Measurements from ENCODE around the gene NXNL2. TPM values are rescaled to one million over a fixed set of nuclear protein-coding genes. Genes with fewer than 3 reads are reported as not detected.
A peak's percentile ranks its signal among the peaks of the same experiment; 100 is the strongest.

The NXNL2 gene
- total RNA-seq, 1 donor from 2014 or later = 0.78 TPM

DNA sequence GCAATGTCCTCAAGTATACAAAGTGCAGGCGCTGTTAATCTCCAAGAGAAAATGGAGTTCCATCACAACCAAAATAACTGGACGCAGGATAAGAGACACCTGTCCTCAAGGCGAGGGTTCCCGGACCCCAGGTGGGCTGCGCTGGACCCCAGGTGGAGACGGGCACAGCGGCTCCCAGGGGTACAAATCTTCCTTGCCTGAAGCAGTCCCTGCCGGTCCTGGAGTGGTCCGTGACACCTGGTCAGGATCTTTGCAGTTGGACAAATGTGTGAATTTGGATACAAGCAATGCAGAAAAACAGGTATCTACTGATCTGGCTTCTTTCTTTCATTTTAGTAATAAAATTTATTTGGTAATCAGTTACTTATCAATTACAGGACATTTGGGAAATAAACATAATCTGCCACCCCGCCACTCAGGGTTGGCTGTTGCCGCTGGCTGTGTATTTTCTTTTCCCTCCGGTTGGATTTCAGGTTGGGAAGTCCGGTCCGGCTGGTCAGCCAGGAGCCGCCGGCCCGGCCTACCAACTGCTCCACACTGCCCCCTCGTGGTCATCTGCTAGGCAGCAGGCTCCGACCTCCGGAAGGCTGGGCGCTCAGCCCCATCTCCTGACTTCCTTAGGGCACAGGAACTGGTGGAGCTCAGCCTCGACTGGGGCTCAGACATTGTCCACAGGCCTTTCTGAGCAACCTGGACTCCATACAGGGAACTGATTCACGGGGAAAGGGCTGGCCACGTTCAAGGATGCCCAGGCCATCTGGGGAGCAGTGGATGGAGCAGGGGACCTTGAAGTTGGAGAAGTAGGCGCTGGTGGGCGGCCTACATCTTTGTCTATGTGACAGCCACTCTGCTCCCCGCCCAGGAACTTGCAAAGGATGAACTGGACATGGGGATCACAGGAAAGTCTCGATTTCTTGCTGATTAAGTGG is 43.4 kb downstream of the NXNL2 start:
- peak; percentile 49 for DNase-seq

DNA sequence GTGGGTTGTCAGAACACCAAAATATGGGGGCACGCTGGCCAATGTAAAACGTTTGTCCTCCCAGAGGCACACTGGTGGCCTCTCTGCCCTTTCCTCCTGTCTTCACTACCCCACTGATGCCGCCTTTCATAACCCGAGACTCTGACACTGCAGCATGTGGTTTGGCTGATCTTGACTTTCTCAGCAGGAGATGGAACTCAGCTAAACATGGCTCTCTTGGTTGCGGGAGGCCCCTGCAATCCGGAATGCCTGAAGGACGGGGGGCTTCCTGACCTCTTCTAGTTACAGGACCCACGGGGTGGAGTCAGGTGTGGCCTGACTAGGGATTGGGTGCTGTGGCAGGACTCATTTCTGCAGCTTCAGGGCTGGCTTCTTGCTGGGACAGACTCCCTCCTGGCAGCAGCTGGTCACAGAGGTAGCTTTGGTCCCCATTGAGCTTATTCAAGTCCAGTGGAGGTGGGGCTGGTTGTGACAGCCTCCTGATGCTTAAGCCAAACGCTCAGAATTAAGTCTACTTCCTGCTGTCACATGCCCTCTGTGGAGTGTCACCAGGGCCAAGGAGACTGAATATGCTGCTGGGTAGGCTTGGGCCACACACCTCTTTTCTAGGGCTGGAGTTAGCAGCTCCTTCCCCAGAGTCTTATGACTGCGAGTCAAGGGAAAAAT is 44.2 kb downstream of the NXNL2 start:
- no peak for DNase-seq

DNA sequence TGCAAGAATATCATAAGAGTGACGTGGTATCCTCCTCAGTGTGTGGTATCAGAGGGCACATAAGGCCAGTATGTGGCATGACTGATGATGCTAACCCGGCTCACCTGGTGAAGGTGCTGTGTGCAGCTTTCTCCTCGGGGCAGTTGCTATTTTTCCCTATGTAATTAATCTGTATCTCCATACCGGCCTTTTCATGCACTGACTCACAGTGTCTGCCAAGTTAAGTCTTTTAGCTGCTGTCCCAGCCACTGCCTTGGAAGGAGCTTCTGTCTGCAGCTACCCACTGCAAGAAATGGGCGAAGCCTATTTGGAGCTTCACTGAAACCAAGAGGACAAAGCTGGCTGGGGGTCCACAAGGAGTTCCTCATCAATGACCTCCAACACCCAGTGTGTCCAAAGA is 46.0 kb downstream of the NXNL2 start:
- DNase-seq = no peak

DNA sequence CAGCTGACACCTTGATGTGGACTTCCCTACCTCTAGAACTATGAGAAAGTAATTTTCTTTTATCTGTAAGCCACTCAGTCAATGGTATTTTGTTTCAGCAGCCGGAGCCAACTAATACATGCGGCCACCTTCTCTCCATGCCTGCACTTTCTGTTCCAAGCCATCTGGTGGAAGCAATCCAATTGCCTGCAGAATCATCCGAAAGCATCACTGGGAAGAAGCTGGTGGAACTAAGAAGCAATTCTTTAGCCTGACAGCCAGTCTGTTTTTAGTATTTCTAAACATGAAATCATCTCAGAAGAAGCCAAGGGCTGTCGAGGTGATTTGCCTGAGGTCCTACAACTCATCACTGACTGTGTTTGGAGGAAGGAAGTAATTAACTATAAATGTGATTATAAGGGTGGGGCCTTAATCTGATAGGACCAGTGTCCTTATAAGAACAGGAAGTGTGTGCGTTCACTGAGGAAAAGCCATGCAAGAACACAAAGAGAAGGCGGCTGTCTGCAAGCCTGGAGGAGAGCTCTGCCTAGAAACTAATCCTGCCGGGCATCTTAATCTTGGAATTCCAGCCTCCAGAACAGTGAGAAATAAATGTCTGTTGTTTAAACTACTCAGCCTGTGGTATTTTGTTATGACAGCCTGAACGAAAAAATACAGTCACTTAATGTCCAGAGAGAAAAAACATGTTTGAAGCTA is 49.1 kb downstream of the NXNL2 start:
- DNase-seq = no peak

DNA sequence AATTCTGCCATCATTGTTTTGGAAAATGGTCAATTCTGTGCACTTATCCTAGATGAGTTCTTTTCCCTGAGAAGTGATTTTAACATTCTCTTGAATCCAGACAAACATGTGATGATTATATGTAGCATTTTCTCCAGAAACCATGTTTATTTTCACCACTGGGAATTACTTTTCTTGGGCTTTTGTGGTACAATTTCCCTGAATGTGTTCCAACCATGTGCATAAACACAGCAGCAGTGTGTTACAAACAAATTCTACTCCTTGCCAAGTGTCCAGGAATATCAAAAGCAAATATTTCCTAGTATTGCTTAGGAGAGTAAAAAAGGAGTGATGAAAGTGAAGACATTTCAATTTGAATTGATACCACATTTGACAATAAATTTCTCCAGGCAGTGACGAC is 50.4 kb downstream of the NXNL2 start:
- no peak for DNase-seq

DNA sequence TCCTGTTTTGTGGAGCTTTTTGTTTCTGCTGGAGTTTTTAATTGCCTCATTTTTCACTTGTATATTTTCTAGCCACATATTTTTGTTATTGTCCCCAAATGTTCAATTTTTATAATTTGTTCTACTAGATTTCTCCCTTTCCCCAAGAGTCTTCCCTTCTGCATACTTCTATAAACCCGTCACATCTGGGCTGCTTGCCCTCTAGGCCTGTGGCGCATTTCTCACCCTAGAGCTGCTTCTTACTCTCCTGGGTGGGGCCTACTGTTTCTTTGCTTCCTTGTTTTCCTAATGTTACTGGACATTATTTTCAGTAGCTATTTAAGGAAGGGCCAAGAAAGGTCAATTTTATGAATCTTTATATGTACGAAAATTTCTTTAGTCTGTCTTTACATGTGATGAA is 51.5 kb downstream of the NXNL2 start:
- no peak for DNase-seq

DNA sequence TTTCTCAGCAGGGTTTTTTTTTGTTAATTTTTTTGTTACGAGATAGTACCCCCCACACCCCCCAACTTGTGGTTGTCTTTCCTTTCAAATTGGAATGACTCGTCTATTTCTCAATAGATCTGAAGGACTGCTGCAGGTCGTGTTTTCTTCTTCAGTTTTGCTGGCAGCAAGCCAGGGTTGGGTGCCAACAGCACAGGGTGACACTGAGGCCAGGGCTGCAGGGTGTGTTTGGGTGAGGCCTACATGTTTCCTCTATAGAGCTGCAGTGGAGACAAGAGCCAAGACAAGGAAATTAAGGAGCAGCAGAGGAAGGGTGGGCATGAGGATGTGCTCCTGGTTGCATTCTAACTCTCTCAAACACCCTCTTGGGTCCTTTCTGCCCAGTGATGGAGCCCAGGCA is 52.2 kb downstream of the NXNL2 start:
- no peak for DNase-seq

DNA sequence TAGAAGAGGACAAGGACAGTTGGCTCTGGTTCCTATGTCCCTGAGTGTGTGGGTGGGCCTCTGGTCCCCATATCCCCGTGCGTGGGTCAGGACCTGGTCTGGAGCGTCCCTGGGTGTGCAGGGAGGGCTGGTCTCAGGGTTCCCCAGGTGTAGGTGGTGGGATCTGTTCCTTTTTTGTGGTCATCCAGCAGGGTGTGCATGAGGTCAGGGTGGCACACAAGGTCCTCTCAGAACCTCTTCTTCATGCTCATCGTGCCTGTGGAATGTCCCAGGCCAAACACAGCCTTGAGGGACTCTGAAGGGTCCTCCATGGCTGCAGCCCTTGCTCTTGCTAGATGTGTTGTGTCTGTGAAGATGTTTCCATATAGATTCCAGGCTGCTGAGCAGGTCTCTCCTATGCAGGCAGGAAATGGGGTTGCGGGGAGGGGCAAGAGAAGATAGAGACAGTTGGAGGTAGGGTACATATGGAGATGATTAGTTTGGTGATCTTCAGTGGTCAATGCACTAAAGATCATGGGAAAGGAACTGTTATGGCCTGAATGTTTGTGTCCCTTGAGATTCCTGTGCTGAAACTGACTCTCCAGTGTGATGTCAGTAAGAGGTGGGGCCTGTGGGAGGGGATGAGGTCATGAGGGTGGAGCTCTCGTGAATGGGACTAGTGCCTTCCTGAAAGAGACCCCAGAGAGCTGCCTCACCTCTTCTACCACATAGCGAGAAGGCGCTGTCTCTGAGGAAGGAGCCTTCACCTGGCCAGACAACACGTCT is 53.1 kb downstream of the NXNL2 start:
- no peak for DNase-seq

DNA sequence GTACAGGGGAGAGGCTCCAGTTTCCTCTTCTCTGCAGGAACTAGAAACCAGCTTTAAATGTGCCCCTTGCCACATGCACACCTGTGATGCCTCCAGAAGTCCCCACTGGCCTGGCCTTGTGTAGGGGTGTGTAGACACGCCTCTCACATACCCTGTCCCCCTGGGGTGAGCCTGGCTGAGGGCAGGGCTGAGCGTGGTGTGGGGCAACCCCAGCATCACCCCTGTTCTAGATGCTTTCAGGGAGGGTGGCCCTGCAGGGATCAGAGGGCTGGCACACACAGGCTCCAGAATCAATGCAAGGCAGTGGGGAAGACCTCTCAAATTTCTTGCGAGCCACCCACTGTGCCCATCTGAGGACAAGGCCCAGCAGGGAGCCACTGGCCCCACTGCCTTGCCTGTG is 54.7 kb downstream of the NXNL2 start:
- no peak for DNase-seq

DNA sequence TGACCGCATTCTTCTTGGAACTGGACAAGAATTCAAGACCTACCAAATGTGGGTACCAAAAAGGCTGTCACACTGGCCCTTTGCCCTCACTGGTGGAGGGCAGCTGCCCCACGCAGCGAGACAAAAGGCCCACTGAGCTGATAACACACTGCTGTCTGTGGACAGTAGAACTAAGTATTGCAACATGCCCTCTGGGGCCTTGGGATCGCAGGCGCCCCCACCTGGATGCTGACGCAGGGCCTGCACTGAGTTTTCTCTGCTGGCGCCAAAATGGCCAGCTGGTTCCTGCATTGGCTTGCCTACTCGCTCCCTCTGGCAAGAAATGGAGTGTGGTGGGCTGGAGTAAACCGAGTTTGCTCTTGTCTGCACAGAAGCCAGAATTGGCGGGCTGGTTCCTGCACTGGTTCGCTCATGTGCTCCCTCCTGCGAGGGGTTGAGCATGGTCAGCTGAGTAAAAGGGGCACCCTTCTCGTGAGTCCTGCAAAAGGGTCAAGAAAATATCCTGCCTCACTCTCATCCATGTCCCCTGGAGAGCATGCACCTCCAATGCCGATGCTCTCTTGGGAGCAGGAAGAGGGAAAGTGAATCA is 55.7 kb downstream of the NXNL2 start:
- no peak for DNase-seq

DNA sequence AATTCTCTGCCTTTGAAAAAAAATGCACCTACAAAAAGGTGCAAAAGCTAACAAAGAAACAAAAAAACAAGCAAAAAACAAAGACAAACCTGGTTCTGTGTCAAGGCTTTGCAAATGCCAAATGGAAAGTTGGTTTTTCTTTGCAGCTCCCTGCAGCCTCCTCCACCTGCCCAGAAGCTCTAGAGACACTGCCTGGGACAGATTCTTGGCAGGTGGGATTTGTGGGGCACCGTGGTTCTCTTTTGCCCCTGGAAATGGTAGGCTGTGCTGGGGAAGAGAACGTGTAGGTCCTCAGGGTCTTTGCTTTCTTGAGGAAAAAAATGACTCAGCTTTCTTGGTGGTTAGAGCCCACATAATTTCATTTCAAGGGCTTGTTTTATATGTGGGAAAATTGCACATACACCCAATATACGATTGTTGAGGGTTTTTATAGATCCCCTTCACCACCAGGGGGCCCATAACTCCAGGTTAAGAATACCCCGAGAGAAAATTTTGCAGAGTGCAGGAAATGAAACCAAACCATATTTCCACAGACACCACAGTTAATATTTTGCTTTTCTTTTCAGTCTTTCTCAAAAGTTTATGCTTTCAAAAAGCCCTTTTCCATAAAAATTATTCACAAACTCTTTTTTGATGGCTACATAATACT is 58.7 kb downstream of the NXNL2 start:
- no peak for DNase-seq

Other genes starting within 250 kb of the NXNL2 start
- 361 TPM for gene SPIN1, start 146.7 kb upstream of the NXNL2 start, total RNA-seq